DMS 273 (cell line): ENCODE measurements around the gene TIAM2.
A peak's percentile ranks its signal among the peaks of the same experiment; 100 is the strongest.

Experiments used
- DNase-seq: peaks from one replicate; lab custom pipeline; 2025; ENCODE audit not compliant: unreplicated experiment; lab: John Stamatoyannopoulos, UW

TIAM2 gene

DNA sequence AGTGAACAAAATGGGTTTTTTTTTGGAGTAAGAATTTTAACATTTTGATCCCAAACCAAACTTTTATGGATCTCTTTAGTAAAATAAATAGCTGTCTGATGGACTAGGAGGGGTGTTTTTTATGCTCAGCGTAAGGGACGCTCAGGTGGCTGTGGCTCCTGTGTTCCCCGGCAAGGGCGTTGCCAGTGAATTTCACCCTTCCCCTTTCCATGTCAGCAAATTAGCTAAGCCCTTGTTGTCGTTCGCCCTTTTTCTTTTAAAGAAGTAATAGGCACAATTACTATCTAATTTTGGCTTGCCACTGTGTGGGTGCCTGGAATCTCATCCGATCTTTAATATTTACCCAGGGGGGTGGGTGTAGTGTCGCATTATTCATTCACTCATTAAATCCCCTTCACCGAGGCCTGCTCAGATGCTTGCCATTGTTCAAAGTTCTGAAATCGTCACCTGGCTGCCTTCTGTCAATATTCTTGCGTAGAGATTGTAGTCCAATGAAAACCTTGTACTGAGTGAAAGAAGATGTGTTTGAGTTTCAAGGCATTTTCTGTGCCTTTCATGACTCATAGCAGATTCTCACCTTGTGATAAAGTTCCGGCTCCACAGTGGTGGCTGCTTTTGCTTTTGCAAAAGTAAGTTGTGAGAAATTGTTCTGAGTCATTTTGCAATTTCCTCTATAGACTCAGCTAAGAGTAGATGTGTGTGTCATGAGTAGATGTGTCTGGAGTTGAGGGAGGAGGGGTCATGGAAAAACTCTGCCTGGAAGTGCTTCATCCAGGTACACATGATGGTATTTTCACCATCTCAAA lies 228.7 kb downstream of the TIAM2 start:
- DNase-seq, result no peak

DNA sequence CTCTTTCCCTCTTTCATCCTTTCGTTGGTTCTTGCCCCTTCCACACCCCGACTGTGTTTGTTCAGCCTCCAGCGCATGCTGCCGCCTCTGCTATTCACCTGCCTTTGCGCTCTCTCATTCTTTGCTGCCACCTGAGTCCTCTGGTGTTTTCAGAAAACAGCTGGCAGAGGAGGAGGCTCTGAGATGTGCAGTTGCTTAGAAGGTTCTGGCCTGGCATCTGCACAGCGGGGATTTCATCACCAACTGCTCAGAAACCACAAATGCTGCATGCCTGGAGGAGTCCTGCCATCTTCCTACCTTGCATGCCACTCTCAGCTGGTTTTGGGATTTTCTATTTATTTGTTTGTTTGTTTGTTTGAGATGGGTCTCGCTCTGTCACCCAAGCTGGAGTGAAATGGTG lies 229.5 kb downstream of the TIAM2 start:
- DNase-seq, result no peak

DNA sequence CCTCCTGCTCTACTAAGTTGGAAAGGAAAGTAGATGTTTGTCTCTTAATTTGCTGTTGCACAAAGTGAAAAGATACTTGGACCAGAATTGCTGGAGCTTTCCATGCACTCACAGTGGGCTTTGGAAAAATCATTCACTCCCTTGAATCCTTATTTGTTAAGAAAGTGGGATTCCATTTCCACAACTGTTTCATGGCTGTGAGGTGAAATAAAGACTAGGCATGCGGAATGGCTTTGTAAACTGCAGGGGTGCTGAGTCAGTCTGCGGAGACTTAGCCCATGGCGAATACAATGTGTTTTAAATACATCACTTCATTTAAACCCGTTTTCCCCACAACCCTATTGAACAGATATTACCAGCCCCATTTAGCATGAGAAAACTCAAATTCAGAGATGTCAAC lies 231.9 kb downstream of the TIAM2 start:
- no peak for DNase-seq

DNA sequence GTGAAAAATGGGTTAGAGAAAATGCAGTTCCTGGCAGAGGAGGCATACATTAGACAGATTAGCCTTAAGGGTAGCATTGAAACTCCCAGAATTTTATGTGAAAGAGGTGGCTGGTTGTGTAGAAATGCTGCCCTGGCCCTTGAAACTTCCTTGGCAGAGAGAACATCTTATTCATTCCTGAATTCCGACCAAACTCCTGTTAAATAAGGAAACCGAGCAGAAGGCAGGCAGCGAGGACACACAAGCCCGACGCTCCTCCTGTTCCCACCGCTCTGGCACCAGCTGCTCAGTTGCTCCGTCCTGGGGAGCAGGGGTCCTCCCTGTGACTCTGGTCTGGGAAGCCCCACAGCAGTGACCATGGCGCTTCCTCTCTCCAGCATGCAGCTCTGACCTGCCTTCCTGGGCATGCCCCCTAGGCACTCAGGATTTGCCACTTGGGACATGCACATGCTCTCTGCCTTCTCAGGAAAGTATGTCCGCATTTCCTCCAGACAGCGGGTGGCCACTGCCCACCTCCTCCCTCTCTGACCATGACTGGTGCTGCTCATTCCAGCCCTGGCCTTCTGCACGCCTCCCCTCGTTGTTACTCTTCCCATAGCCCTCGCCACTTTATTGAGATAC lies 233.5 kb downstream of the TIAM2 start:
- DNase-seq, result peak; percentile 11

DNA sequence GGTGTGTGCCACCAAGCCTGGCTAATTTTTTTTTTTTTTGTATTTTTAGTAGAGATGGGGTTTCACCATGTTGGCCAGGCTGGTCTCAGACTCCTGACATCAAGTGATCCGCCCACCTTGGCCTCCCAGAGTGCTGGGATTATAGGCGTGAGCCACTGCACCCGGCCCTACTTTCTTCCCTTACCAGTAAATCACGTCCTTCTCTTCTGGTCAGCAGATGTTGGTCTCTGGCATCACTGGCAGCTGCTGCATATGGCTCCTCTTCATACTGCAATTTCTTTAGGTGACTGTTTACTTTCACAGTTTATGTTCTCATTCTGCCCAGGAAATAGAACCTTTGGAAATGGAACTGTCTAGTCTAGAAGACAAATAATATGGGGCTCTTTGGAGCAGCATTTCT lies 235.9 kb downstream of the TIAM2 start:
- DNase-seq, result peak; percentile 33

DNA sequence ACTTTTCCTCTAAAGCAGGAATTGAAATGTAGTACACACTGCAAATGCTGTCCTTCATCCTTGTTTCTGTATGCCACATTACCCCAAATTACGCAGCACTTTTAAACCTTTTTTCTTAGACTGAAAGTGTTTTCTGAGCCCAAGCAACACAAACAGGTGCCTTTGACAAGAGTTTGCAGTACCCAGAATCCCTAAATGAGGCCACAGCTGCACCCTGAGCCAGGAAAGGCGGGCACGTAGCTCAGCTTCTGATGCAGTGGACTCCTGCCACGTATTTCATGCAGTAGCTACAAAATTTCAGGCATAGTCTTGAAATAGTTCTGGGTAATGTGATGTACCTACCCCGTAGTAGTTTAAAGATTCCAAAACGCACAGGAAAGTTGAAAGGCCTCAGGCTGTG lies 237.7 kb downstream of the TIAM2 start:
- DNase-seq, result no peak

DNA sequence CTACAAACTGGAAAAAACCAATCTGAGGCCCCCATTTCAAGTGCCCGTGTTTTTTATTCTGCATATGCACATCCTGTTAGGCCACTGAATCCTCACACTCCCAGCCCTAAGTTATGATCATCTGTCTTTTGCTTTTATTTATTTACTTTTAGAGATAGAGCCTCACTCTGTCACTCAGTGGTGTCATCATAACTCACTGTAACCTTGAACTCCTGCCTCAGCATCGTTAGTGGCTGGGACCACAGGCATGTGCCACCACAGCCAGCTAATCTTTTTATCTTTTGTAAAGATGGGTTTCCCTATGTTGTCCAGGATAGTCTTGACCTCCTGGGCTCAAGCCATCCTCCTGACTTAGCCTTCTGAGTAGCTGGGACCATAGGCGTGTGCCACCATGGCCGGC lies 239.1 kb downstream of the TIAM2 start:
- no peak for DNase-seq

DNA sequence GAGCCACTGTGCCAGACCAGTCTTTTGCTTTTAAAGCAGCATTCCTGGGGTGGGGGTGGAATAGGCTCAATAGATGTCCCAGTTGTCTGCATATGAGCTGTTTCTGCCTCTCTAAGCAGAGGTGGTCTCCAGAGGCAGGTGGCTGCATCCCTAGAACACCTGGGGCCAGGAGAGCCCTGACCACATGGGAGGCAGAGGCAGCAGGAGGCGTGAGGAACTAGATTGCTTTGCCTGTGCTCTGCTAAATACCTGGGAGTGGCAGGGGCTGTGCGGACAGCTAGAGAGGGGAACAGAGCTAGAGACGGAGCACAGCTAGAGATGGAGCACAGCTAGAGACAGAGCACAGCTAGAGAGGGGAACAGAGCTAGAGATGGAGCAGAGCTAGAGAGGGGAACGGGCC lies 239.6 kb downstream of the TIAM2 start:
- DNase-seq, result no peak

DNA sequence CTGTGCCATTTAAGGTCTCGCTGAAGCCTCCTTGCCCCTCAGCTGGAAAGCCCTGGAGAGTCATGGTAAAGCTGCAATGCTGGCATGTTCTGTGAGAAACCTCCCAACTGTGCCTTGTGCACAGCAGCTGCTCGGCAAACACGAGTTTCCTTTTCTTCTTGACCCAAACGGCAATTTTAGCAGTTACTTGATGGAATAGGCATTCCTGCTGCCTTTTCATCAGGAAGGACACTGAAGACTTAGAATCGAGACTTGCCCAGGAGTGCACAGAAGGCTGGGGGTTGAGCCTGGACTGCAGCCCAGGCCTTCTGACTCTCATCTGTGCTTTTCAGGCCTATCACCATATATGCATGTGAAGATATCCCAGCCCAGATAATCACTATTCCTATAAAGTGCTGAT lies 240.0 kb downstream of the TIAM2 start:
- peak; percentile 61 for DNase-seq

DNA sequence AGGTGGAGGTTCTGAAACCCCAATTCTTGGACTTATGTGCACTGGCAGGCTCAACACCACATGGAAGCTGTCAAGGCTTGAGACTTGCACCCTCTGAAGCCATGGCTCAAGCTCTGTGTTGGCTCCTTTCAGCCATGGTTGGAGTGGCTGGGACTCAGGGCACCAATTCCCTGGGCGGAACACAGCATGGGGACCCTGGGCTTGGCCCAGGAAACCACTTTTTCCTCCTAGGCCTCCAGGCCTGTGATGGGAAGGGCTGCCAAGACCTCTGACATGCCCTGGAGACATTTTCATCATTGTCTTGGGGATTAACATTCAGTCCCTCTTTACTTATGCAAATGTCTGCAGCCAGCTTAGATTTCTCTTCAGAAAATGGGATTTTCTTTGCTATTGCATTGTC lies 242.5 kb downstream of the TIAM2 start:
- no peak for DNase-seq

DNA sequence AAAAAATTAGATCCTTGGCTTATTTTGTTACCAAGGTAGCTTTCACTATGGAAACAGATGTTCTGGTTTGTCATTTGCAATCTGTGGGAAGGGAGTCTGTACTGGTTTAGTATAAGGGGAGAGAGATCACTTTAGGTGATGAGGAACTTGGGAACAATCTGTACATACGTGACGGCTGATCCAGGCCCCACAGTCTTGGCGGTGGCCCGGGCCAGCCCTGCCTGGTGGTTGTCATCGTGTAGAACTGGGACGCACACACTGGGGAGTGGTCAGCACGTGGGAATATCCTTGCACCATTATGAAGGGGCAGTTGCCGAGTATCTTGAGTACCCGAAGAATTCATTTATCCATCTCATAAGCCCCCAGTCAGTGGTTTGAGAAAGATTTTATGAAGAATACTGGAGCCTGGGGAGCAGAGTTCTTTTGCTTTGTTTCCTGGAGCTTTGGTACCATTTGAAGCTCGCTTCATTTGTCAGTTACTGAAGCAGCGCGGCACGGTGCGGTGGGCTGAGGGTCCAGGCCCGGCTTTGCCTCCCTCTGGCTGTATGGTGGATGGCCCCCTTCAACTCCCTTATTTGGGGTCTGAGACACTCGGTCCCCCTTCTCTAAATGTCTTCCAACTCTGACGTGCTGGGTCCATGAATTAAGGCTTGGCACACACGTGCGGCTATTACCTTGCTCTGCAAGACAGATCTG lies 245.9 kb downstream of the TIAM2 start:
- DNase-seq, result peak; percentile 15

DNA sequence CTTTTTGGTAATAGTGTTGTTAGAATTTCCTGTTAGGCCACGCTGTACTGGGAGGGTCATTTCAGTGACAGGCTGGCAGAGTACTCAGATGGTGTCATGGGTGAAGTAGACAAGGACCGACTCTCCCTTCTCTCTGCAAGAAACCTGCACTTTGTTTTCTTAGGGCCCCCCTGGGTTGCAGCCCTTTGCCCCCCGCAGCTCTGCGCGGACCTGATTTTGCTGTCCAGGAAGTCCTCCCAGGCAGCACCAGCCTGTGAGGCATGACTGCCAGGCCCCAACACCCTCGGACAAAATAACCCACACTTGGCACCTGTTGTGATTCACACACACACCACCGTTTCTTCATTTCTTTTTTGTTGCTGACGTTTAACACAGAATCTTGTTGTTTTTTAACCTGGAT lies 246.9 kb downstream of the TIAM2 start:
- DNase-seq, result no peak

DNA sequence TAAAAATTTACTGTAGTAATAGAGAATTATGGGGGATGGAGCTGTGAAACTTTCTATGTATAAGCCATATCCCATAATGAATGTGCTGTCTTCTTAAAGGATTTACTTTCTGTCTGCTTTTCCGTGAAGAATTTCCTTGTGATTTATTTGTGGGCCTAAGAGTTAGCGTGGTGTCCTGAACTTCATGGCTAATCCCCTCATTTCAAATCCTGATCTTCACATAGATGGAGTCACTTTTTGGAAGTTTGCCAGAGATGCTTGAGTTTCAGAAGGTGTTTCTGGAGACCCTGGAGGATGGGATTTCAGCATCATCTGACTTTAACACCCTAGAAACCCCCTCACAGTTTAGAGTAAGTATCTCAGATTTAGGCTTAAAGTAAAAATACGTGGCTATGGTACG lies 249.3 kb downstream of the TIAM2 start:
- peak; percentile 13 for DNase-seq

DNA sequence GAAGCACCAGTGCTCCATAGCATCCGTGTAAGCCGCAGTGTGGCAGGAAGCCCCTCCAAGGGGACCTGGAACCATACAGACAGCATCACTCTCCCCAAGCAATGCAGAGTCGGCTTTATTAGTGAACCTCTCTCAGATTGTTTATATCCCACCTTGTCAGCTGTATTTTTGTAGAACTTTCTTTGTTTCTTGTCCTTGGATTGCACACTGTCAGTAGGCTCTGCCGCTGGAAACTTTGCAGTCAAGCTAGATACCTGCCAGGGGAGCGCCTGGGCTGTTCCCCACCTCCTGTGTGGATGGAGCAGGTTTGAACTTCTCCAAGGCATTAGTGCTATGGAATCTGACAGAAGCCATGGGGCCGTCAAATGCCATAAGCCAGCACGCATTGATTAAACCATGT lies 250.1 kb downstream of the TIAM2 start:
- no peak for DNase-seq

DNA sequence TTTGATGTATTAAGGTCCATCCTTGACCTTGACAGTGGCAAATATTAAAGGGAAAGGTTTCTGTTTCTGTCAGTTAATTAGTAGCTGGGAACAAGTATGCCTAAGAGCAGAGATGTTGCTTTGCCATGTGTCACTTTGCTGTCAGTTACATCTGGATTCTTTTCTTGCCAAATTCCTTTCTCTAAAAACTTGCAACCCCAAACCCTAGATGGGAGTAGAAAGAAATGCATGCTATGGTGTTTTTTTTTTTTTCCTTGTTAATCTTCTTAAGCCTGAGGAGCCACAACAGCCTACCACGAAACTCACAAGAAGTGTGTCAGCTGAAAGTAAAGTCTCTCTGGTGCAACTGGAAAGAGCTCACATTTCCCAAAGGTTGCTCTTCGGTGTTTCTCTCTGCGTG lies 250.7 kb downstream of the TIAM2 start:
- no peak for DNase-seq

DNA sequence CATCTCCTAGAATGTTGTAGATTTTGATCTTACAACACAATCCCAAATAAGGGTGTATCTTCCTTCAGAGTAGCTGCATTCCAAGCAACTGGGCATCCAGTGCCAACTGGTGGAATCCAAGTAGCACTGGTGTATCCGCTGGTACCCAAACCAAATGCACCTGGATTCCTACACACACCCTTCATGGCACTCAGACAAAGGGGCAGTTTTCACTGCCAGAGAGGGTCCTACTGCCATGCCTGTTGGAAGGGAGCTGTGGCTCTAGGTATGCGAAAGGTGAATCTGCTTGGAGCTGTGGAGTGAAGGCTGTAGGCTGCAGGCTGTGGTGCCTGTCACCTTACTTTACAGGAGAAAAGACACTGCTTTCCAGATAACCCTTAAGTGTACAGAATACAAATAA lies 251.7 kb downstream of the TIAM2 start:
- DNase-seq, result no peak

DNA sequence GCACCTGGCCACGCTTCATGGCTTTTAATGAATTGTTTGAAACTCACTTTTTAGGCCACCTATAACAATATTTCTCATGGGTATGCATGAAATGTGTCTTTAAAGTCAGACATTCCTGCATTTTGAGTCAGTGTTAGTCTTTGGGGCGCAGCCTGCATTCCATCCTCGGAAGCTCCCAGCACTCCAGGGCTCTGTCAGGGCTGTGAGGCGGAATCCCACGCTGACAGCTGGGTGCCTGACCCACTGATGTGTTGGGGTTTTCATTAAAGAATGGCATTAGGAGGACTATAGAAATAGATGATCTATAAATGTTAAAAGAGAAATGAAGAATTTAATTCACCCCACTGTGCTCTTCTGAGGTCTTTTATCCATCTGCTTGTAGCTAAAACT lies 252.5 kb downstream of the TIAM2 start:
- DNase-seq, result no peak

DNA sequence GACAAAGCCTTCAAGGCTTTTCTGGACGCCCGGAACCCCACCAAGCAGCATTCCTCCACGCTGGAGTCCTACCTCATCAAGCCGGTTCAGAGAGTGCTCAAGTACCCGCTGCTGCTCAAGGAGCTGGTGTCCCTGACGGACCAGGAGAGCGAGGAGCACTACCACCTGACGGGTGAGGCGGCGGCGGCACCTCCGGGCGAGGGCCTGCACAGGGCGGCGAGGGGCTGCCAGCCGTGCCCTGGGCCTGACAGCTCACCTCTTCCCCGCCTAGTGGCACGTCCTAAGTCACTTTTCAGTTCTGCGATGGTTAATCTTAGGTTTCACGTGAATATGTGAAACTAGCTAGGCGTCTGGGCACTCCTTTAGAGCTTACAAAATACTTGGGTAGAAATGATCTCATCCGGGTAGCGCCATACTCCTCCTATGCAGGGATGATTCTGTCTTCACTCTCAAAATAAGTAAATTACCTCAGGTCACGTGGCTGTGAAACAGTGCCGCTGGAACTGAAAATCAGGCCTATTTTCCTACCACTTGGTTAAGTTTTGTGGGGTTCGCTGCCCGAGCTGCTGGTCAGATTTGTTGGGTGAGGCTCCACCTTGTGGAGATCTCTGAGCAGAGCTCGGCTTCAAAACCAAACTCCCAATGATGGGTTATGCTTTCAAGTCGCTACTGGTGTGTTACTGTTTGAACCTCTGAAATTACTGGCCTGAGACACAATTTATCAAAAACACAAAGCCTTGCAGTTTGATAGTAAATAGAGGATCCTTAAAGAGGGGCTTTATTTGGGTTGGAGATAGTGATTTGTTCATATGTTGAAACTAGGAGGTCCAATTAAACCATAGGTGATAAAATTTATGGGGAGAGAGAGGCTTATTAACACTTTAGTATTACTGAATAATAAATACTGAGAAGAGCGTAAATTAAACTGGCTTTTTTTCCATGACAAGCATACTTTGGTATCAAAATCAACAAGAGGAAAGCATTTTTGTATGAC lies 253.2 kb downstream of the TIAM2 start:
- peak; percentile 47 for DNase-seq

DNA sequence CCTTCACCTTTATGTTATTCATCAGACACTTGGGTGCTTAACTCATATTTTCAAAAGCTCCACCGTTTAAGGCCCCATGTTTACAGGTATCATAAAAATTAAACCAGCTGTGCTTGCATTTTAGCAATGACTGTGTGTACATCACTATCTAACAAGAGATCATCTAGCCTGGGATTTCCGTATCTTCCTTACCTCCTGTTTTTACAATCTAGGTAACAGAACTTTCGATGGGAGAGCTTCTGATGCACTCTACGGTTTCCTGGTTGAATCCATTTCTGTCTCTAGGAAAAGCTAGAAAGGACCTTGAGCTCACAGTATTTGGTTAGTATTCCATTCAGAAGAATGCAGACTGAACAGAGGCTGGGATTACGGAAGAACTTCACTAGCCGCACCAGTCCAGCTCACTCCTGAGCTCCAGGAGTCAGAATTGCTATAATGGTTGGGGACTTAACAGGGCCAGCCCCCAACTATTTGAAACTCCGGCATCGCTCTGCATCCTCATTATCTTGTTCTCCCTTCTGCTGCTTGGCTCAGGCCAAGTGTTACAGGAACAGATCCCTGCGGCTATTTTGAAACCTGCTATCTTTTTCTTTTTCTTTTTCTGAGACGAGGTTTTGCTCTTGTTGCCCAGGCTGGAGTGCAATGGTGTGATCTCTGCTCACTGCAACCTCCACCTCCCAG lies 255.7 kb downstream of the TIAM2 start:
- no peak for DNase-seq

DNA sequence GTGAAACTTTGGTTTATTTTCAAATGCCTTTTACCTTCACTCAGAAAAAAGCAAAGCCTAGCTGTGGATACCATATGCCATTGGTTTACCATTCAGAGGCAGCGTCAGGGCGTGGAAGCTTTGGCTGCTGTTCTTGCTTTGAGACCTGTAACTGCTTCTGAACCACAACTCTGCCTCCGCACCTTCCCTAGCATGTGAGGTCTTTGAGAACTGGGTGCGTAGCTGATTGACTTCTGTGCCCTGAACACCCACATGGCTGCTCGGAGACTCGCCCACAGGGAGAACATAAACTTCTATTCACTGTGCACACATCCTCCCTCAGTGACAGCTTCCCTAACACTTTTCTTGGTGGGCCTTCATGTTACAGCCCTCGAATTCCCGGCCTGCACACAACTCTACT lies 257.5 kb downstream of the TIAM2 start:
- DNase-seq, result no peak

DNA sequence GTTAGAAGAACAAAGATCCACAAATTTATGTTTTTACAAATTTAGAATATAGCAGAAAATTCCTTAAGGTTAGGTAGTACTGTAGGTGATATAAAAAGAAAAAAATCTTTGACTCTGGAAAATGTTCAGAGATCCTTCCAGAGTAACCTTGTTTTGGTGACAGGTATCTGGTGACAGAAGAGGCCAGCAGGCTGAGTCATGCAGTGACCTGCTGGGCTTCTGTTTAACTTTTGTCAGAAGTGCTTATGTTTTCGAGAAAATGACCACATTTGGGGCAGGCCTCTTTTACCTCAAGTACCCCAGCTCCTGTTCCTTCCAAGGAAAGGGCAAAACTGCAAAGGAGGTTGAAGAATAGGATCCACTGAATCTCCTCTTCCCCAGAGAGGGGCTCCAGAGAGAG lies 258.2 kb downstream of the TIAM2 start:
- no peak for DNase-seq
